ENCODE measurements around the gene CEACAM20.
"Not testable (repeated sequence)": the region's sequence is repeated elsewhere in the genome, so short reads cannot be mapped to it uniquely, and the experiment has no call there.

Gene CEACAM20

GRCh38 chr19:44529536-44529935 is at the start of gene CEACAM20:
Gene CEACAM20, minus strand, starts transcription at chr19:44529675. Its CDS starts 166 bp downstream, at chr19:44529509.
- DNase-seq, result no peak

GRCh38 chr19:44577566-44577874 is 48.0 kb upstream of the CEACAM20 start:
- DNase-seq, result no peak

DNA sequence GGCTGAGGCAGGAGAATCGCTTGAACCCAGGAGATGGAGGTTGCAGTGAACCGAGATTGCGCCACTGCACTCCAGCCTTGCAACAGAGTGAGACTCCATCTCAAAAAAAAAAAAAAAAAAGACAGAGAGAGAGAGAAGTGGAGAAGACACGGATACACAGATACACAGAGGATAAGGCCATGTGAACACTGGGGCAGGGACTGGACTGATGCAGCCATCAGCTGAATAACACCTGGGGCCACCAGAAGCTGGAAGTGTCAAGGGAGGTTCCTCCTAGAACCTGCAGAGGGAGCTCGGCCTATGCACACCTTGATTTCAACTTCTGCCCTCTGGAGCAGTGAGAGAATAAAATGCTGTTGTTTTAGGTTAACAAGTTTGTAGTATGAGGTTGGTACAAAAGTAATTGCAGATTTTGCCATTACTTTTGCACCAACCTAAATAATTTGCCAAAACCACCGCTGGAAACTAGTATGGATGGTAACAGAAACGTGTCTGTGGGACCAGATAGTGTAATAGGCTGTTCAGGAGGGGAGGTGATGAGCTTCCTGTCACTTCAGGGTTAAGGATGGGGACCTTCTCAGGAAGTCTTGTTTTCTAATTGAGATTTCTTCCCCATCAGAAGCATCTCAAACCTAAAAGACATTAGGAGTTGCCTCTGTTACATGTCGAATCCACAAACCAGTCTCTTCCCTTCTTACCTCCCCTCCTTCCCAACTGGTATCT is 47.5 kb upstream of the CEACAM20 start:
- DNase-seq, result peak; percentile 6

GRCh38 chr19:44575116-44575700 is 45.7 kb upstream of the CEACAM20 start:
- no peak for DNase-seq

GRCh38 chr19:44574186-44574950 is 44.9 kb upstream of the CEACAM20 start:
- DNase-seq, result no peak

GRCh38 chr19:44573627-44574026 is 44.2 kb upstream of the CEACAM20 start:
- no peak for DNase-seq

GRCh38 chr19:44573183-44573582 is 43.7 kb upstream of the CEACAM20 start:
- no peak for DNase-seq

GRCh38 chr19:44572581-44572900 is 43.1 kb upstream of the CEACAM20 start:
- no peak for DNase-seq

DNA sequence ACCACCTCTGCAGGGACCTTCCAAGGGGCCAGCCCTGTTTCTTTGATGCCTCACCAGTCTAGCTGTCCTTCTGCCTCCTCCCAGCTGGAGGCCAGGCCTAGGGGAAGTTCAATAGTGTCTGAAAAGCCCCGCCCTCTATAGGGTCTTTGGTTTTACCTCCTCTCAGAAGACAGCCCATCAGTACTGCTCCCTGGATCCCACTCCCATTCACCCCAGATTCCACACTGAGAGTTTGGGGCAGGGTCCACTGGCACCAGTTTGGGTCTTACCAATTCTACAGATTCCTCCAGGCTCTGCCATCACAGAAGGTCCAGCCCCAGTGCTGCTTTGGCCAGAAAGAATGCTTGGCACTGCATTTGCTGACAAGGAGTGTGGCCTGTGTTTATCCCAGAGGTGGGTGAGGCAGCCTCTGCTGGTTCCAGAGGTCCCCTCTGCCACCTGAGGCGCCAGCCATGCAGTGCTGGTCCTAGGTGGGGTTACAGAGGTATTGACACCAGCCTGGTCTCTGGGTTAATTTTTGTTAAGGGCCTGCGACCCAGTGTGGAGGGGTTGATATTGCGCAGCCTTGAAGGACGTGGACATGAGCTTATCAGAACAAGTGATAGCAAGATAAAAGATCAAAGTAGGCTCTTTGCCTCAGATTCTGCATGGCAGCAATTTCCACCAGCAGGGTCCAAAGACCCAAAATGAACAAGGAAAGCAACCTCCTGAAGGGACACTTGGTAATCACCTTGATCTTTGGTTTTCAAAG is 42.5 kb upstream of the CEACAM20 start:
- DNase-seq, result no peak

- DNase-seq, result peak; percentile 22
Observed at GRCh38 chr19:44570984-44571684, 41.7 kb upstream of the CEACAM20 start.

GRCh38 chr19:44570603-44570983 is 41.1 kb upstream of the CEACAM20 start:
- no peak for DNase-seq

- DNase-seq, result no peak
Observed at GRCh38 chr19:44567745-44568144, 38.3 kb upstream of the CEACAM20 start.

DNA sequence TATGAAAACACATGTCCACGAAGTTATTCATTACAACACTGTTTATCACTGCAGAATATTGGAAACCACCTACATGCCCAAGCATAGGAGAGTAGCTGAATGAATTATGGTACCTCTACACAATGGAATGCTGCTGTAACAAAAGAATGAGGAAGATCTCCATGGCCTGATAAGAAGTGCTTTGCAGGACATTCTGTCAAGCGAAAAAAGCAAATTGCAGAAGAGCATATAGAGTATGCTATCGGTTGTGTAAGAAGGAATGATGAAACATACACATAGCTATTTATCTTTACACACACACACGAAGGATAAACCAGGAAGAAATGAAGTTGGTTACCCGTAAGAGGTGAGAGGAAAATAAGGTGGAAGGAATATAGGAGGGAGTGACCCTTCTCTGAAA is 37.5 kb upstream of the CEACAM20 start:
- DNase-seq, result no peak

DNA sequence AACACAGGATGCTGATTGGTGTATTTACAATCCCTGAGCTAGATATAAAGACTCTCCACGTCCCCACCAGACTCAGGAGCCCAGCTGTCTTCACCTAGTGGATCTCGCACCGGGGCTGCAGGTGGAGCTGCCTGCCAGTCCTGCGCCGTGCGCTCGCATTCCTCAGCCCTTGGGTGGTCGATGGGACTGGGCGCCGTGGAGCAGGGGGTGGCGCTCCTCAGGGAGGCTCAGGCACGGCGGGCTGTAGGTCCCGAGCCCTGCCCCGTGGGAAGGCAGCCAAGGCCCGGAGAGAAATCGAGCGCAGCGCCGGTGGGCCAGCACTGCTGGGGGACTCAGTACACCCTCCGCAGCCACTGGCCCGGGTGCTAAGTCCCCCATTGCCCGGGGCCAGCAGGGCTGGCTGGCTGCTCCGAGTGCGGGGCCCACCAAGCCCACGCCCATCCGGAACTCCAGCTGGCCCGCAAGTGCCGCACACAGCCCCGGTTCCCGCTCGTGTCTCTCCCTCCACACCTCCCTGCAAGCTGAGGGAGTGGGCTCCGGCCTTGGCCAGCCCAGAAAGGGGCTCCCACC is 33.7 kb upstream of the CEACAM20 start:
- DNase-seq, result not testable (repeated sequence)

DNA sequence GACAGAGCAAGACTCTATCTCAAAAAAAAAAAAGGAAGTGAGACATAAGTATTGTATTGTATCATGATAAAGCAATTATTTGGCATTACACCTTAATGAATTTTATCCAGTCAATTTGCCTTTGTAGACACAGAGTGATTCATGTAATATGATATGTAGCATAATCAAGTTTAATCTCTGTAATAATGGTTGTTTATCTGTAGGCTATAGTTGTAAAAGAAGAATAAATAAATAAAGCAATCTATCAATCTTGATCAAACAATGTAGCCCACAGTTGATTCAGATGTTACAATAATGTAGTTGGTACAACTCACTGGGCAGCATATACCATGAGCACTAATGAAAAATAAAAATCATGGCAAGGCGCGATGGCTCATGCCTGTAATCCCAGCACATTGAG is 28.5 kb upstream of the CEACAM20 start:
- DNase-seq, result no peak

- DNase-seq, result no peak
Observed at GRCh38 chr19:44554641-44555246, 25.3 kb upstream of the CEACAM20 start.

DNA sequence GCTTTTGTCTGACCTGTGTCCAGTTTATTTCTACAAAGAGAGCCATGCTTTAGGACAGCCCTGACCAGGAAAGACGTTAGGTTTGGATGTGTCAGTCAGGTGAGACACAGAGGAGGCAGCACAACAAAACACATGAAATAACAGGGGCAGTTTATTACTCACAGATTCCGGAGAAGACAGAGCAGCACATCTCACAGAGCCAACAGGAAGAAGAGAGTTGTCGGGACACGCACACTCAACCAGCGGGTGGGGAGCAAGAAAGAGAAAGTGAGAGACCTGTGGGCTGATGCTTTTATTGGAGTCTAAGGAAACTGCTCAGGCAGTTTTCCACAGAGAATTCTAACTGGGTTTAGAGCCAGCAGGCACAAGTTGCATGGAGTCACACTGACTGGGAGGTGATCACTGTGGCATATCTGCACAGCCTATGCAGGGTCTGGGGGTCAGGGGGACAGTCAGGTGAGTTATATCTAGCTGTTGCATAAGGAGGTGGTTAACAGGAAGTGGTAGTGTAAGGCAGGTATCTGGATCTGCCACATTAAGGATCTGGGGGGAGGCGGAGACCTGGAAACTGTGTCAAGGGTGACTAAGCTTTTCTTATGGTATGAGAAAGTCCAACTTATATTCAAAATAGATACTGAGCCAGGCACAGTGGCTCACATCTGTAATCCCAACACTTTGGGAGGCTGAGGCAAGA is 24.1 kb upstream of the CEACAM20 start:
- DNase-seq, result no peak

DNA sequence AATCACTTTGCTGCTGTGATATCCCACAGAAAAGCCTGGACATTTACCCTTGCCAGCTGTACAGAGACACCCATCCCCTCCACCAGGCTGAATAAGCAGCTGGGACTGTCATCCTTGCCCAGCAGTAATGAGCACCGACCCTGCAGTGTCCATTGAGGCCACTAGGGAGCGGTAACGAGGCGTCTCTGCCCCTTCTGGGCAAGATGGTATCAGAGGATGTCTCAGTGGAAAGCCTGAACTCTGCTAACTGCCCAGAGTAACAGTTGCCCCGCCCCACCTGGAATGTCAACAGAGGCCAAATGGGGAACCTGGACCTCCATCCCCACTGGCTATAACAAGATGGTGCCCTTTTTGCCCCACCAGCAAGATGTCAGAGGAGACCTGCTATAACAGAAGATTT is 22.8 kb upstream of the CEACAM20 start:
- DNase-seq, result no peak

DNA sequence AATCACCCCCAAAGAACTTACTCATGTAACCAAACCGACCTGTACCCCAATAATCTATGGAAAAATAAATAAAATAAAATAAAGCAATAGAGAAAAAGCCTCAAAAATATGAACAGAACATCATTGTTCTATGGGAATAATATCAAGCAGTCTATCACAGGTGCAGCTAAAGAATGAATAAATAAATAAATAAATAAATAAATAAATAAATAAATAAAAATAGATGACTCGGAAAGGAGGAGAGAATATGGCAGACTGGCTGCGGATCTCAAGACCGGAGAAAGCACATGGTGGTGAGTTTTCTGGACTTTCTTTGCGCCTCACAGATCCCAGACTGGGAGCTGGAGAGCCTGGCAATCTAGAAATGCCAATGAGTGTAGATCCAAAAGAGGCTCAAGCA is 22.4 kb upstream of the CEACAM20 start:
- no peak for DNase-seq

DNA sequence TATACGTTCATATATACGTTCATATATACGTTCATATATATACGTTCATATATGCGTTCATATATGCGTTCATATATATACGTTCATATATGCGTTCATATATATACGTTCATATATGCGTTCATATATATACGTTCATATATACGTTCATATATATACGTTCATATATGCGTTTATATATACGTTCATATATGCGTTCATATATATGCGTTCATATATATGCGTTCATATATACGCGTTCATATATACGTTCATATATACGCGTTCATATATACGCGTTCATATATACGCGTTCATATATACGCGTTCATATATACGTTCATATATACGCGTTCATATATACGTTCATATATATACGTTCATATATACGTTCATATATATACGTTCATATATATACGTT is 21.5 kb upstream of the CEACAM20 start:
- DNase-seq, result not testable (repeated sequence)

GRCh38 chr19:44549507-44549906 is 20.0 kb upstream of the CEACAM20 start:
- DNase-seq, result no peak

- no peak for DNase-seq
Observed at GRCh38 chr19:44548736-44549135, 19.3 kb upstream of the CEACAM20 start.

Measured in NCI-H1092 treated with DMSO at 0.1 percent for 48 hours (cell line).